ENCODE results near the gene WDR17.

- TF ChIP-seq CTCF (IDR thresholded peaks at IDR 0.05) (peak in 2 of 4 experiments; percentile 40 to 61), POLR2AphosphoS5 (IDR thresholded peaks at IDR 0.05) (no peak), POLR2A (IDR thresholded peaks at IDR 0.05) (no peak)
Observed at GRCh38 chr4:176150356-176150682, 84.7 kb downstream of the WDR17 start.

All from prostate gland (tissue), 2 donors.